Stimulated activated CD8-positive, alpha-beta memory T cell treated with anti-CD3 and anti-CD28 coated beads, Interleukin-7, amount 100 ng/mL, for 48 hours (primary cell): ENCODE measurements around the gene ATP11A.
"Not testable (repeated sequence)": the region's sequence is repeated elsewhere in the genome, so short reads cannot be mapped to it uniquely, and the experiment has no call there.

ENCODE experiments used
- DNase-seq, 2 donors: peaks; one replicate each; pipeline ENCODE4 v3.0.0-alpha.2; 2020; ENCODE audit warnings: low read depth in 1 of 2; ENCODE audit errors: extremely low read depth in 1 of 2

ATP11A gene

DNA sequence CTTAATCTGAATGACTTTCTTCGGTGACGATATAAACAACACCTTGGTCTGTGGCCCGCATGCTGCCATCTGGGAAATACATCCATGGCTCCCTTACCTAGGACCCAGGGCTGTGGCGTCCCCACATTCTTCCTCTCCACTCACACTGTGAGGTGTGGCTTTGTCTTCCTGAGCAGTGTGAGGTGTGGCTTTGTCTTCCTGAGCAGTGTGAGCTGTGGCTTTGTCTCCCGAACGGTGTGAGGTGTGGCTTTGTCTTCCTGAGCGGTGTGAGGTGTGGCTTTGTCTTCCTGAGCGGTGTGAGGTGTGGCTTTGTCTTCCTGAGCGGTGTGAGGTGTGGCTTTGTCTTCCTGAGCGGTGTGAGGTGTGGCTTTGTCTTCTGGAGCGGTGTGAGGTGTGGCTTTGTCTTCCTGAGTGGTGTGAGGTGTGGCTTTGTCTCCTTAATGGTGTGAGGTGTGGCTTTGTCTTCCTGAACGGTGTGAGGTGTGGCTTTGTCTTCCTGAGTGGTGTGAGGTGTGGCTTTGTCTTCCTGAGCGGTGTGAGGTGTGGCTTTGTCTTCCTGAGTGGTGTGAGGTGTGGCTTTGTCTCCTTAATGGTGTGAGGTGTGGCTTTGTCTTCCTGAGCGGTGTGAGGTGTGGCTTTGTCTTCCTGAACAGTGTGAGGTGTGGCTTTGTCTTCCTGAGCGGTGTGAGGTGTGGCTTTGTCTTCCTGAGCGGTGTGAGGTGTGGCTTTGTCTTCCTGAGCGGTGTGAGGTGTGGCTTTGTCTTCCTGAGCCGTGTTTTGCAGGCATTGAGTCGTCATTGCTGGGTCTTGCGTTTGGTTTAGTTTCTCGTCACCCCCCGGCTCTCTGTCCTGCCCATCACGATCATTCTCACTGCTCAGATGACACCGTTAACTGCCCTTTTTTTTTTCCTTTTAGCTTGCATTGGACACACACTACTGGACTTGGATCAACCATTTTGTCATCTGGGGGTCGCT is 183.1 kb downstream of the ATP11A start:
- DNase-seq, result peak in 1 of 2 donors; percentile 35

DNA sequence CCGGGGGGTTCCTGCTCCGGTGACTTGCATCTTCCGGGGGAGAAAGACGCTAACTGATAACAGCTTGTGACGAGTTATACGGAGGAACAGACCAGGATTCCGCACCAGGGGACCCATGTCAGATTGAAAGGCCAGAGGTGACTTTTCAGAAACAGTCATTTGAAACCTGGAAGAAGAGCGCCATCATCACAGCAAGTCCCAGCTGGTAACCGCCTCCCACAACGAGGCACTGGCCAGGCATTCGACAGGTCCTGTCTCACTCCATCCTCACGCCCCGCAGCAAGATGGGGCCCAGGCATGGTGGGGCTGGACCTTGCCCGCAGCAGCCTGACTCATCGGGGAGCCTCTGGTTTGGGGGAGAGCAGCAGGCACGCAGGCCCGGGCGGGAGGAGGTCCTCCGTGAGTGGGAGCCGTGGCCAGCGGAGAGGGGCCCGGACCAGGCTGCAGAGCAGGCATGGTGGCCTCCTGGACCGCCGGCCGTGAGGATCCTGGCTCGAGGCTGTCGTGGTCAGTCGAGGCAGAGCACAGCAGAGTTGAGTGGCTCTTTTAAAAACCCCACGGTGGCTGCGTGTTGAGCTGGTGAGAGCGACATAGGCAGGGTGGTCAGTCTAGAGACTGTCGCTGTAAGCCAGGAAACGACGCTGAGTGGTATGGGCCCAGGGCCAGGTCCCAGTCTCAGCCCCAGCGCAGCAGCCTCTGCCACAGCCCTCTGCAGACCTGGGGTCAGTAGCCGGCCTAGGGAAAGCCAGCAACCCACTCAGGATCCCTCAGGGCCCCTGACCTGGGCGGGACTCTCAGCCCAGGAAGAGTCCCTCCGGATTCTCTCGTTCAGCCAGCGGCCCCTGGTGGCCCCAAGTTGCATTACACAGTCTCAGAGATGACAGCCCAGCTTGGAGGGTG is 184.3 kb downstream of the ATP11A start:
- DNase-seq, result peak; percentile 39 to 53

DNA sequence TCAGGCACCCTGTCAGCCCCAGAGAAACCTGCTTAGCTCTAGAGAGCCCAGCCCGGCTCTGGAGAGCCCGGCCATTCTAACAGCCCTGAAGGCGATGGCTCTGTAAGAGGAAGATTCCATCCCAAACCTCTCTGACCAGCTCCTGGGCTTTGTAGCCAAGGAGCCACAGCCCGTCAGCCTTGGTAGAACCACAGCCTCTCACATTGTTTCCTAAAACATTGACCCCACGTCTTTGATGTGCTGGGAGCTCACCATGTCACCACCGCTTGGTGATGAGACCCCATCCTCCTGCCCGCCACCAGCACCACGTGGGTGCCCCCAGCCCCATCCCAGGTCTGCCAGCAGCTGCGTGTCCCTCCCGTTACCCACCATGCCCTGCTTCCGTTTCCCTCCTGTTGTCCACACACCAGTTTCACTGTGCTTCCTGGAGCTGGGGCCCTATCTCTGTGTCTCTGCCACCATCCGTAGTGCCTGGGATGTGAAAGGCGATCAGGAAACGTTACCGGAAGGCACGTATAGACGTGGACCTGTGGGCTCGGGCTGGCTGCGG is 185.0 kb downstream of the ATP11A start:
- DNase-seq, result no peak

DNA sequence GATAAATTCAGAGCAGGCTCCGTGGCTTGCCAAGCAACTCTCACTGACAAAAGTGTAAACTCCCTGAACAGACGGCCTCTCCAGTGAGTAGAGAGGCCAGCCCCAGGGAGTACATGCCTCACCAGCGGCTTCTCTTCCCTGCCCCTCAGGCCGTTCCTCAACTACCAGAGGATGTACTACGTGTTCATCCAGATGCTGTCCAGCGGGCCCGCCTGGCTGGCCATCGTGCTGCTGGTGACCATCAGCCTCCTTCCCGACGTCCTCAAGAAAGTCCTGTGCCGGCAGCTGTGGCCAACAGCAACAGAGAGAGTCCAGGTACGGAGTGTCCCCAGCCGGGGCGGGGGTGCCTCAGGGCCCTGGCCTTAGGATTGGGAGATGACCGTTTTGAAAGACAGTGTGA is 185.8 kb downstream of the ATP11A start:
- no peak for DNase-seq

DNA sequence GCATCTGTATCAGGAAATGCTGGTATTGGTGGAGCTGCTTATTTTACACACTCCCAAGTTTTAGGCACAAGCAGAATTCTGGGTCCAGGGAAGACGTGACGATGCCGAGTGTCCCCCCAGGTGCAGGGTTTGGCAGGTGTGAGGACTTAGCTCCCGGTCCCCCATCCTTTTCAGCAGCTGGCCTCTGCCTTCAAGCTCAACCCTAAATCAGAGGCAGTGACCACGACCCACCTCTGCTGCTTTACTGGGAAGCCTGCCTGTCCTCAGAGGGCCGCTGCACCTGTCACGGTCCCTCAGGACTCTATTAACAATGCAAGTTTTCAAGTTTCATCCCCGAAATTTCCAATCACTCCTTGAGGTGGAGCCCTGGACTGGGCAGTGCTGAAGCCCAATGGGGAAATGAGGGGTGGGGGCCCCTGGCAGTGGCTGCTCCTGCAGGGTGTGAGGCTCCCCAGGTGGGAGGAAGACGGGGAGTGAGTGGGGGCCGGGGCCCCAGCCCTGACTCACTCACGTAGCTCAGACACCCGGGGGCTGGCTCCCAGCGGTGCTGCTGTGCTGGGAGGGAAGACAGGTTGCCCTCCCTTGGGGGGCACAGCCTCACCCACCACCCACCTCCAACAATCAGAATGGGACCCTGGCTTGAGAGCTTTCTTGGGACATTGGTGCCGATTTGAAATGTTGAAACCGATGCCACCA is 186.6 kb downstream of the ATP11A start:
- no peak for DNase-seq

DNA sequence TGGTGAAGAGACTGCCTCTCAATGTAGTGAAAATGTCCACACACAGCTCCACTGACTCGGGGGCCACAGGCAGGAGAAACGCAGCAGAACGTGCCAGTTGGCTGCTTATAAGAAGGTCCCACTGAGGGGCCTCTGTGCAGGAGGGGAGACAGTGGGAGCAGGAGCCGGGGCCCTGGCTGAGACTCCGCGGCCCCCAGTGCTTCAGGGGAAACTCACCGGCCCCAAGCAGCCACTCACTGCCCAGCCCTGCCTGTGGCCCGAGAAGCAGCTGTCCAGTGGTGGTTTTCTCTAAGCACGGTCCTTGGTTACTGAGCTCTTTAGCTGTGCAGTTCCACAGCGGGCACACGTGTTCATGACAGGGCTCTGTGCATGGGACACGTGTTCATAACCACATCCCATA is 187.2 kb downstream of the ATP11A start:
- DNase-seq, result no peak

DNA sequence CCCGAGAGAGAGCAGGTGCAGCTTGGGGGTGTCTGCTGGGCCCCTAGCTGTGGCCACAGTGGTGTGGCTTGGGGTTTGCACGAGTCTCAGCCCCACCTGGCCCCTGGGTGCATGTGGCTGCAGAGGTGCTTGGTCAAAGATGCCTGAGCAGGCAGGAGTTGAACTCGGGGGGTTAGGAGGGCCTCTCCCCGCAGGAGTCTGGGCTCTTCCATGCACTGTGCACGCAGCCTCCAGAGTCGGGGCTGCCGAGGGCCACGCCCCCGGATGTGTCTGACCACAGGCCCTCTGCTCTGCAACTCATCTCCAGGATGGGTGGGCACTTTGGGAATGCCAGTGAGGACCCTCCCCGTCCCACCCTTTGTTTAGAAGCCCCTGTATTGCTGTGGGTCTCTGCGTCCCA is 187.7 kb downstream of the ATP11A start:
- no peak for DNase-seq

DNA sequence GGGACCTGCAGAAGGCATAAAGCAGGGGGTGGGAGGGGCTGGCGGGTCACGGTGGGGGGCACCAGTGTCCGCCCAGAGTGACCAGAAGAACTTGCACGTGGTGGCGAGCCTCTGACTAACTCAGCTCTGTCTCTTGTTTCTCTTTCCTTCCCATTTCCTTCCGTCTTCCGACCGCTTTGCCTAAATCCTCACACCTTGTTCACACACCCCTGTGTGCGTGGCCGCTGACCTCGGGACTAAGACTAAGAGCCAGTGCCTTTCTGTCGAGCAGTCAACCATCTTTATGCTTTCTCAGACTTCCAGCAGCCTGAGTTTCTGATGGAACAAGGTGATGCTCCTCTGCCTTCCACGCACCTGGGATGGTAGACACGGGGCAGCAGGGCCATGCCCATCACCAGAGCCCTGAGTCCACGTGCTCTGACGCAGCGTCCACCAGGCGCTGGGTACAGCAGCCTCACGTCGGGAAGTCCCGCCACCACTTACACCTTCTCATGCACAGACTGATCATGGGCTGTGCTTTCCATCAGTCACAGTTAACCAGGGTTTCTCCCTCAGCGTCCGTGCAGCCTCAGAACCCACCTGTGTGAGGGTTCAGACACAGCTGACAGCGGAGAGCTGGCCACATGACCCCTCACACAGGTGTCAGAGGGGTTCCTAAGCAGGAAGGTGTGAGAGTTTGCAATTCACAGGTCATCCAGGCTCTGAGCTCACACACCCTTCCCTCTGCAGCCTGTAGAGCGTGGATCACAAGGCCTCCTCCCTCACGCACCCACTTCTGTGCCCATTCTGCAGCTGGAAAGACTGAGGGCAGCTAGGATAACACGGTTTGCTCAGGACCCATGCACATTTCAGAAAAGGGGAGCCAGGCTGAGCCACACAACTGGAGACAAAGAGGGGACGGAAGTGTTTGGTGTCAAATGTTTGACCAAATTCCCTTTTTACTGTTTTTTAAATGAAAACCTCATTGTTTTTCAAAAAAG is 188.4 kb downstream of the ATP11A start:
- DNase-seq, result no peak

DNA sequence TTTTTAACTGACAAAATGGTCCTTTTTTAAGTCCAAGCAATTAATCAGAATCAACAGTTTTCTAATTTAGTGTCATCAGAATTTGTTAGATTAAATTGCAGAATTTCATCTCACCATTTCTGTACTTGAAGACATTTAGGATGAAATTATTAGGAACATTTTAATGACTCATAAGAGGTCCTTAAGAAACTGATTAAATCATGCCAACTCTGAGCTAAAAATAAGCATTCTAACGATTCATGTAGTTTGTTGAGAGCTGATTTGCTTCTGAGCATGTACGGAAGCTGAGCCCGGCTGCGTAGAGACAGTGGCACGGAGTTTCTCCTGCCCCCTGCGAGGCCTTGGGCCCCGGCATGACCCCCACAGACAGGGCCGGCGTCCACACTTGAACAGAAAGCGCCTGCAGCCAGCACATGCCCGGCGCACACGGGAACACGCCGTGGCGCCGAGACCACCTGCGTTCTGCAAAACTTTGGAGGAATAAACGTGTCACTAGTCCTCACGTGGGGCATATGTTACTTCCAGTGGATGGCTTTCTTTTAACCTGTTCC is 189.5 kb downstream of the ATP11A start:
- no peak for DNase-seq

DNA sequence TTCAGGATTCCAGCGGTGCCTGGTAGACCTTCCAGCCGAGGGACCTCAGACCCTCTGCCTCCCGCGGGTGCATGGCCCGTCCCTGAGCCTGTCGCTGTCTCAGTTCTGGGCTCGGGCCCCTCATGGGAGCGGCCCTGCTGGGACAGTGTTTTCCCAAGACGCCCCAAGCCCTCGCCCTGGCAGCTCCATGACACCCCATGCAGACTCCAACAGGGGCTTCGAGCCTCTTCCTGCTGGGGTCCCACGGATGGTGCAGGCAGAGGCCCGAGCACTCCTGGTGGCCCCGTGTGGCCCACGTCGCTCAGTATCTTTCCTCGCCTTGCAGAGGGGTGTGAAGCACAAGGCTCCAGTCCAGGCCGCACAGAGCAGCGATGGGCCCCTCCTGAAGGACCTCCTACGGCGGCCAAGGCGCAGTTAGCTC is 190.4 kb downstream of the ATP11A start:
- no peak for DNase-seq

DNA sequence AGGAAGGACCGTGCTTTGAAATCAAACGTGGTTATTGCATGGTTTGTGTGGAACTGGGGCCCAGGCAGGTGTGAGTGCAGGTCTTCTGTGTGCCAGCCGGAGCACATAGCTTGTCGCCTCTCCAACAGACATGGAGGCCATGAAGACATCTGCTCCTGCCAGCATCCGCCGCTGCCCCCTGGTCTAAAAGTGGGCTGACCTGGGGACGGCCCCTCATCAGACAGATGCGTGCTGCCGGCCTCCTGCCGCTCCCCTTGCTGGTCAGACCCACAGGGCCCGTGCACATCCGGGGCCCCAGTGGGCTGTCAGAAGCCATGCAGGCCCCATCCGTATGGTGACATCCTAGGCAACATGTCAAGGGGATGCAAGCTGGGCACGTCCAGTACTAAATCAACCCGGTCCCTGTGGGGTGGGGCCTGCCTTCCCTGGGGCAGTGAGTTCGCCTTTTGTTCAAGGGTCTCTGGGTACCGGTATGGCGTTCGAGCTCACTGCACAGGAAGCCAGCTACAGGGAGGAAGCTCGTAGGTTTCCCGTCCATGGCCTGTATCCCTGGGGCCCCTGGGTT is 191.2 kb downstream of the ATP11A start:
- DNase-seq, result no peak

DNA sequence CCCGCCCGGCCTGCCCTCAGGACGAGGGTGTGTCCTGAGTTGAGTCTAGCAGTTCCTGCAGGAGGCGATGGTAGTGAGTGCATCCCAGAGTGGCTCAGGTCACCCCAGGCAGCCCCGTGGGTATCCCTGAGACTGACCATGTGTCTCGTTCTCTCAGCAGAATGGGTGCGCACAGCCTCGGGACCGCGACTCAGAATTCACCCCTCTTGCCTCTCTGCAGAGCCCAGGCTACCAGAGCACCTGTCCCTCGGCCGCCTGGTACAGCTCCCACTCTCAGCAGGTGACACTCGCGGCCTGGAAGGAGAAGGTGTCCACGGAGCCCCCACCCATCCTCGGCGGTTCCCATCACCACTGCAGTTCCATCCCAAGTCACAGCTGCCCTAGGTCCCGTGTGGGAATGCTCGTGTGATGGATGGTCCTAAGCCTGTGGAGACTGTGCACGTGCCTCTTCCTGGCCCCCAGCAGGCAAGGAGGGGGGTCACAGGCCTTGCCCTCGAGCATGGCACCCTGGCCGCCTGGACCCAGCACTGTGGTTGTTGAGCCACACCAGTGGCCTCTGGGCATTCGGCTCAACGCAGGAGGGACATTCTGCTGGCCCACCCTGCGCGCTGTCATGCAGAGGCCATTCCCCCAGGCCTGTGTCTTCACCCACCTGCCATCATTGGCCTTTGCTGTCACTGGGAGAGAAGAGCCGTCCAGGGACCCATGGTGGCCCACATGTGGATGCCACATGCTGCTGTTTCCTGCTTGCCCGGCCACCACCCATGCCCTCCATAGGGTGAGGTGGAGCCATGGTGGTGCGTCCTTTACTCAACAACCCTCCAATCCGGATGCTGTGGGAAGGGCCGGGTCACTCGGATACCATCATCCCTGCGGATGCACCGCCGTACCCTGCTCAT is 192.1 kb downstream of the ATP11A start:
- no peak for DNase-seq

DNA sequence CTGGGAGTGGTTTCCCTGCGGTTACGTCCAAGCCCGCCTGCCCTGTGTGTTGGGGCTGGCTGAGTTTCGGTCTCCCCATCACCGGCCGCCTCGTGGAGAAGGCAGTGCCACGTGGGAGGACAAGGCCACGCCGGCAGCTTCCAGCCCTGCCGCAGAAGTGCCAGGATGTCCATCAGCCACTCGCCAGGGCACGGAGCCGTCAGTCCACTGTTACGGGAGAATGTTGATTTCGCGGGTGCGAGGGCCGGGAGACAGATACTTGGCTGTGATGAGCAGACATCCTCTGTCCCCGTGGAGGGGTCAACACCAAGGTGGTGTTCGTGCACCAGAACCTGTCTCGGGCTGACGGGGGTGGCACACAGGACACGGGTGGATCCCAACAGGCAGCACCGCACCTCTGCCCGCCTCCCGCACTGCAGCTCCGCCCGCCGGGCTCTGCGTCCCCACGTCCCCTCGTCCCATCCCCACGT is 192.8 kb downstream of the ATP11A start:
- DNase-seq, result no peak

DNA sequence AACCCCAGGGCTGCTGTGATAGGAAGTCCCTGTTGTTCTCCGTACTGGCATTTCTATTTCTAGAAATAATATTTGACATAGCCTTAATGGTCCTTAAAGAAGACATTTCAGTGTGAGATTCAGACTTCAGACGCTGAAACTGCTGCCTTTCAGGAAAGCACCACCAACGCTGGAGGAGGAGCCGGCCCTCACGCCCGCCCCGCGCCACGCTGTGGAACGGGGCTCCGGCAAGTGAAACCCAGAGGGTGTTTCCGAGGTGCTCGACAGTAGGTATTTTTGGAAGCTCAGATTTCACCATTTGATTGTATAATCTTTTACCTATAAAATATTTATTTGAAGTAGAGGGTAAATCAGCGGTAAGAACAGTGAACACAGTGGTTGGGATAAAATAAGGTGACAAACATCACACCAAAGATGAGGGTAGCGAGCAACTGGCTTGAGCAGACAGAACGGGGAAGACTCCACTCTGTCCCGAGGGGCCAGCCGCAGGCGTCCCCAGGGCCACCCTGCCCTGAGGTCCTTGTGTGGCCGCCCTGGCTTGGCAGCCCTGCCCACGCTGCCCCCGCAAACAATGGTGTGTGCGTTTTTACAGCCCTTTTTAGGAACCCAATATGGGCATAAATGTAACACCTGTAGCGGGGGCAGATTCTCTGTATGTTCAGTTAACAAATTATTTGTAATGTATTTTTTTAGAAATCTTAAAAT is 193.6 kb downstream of the ATP11A start:
- DNase-seq, result no peak

DNA sequence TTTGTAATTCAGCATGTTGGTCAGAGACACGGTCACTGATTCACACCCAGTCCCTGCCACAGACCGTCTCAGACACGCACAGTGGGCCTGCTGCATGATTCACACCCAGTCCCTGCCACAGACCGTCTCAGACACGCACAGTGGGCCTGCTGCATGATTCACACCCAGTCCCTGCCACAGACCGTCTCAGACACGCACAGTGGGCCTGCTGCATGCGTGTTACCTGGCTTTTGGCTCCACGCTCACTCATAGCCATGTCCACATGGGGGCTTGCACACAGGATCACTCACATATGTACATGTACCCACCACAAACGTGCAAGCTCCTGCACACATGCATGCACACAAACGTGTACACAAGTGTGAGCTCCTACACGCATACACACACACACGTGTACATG is 194.9 kb downstream of the ATP11A start:
- not testable (repeated sequence) for DNase-seq

DNA sequence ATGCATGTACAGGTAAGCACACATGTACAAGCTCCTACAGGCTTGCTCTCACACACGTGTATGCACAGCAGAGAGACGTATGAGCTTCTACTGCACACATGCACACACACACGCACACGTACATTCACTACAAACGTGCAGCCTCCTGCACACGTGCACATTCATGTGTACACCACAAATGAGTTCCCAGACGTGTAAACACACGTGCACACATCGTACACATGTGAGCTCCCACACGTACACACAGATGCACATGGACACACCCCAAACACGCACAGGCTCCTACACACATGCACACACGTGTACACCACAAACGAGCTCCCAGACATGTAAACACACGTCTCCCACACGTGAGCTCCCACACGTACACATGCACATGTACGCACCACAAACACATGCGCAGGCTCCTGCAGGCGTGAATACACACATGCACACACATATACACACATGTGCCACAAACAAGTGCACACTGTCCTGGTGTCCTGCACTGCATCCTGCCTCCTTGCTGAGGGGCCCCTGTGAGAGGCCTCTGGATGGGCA is 195.5 kb downstream of the ATP11A start:
- DNase-seq, result no peak

DNA sequence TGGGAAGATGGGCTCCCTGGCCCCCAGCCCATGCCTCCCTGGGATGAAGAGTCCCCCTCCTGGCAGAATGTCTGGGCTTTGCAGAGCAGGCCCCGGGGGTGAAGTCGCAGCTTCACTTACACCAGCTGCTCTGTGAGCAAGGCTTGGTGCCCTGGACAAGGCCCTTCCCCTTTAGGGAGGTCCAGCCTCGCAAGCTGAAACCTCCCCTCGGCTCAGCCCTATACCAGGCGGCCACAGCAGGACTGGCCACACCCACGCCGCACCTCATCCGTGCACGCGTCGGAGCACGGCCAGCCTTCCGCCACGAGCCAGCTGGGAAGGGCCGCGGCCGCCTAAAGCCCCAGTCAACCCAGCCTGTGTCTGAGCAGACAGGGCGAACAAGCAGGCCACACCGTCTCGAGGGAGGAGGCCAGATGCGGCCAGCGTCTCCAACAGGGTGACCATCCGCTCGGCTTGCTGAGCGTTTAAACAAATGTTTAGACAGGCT is 196.0 kb downstream of the ATP11A start:
- DNase-seq, result no peak
